H1 (cell line): ENCODE data around the gene TBC1D17. TPM values are rescaled to one million over a fixed set of nuclear protein-coding genes. Genes with fewer than 3 reads are reported as not detected.
A peak's percentile ranks its signal among the peaks of the same experiment; 100 is the strongest.

ENCODE experiments used
- CTCF ChIP-seq, 3 experiments: IDR thresholded peaks; 1 replicate in 2 of 3; 2 replicates in 1 of 3; pipeline versions ENCODE4 v1.5.1 to v1.6.1; 2011; ENCODE audit warnings: low read length in 3 of 3, mild to moderate bottlenecking in 3 of 3, inconsistent platforms in 2 of 3, low read depth in 1 of 3, moderate library complexity in 1 of 3; ENCODE audit not compliant: insufficient read depth in 1 of 3; ENCODE audit errors: control extremely low read depth in 1 of 3
- EZH2 ChIP-seq: fragments of 200-600 bp; sonication (generic); IDR thresholded peaks from 2 replicates; pipeline ENCODE4 v1.7.1; 2012; ENCODE audit warnings: low read depth, mild to moderate bottlenecking, moderate library complexity, low read length, inconsistent platforms; ENCODE audit not compliant: severe bottlenecking
- HDAC2 ChIP-seq, 2 experiments: fragments of 300-600 bp in 1 of 2; sonication (generic) in 1 of 2; IDR thresholded peaks; 2 replicates each; pipeline ENCODE4 v1.6.1; 2011 to 2012; ENCODE audit warnings: low read depth in 2 of 2, low read length in 2 of 2, mild to moderate bottlenecking in 2 of 2, moderate library complexity in 2 of 2, borderline replicate concordance in 1 of 2, inconsistent platforms in 1 of 2
- KDM1A ChIP-seq: fragments of 200-600, 300-600 bp; sonication (generic); IDR thresholded peaks from 2 replicates; pipeline ENCODE4 v1.7.1; 2016; ENCODE audit warnings: mild to moderate bottlenecking, low read length, borderline replicate concordance
- PHF8 ChIP-seq: fragments of 200-600 bp; sonication (generic); conservative IDR thresholded peaks from 2 replicates; pipeline ENCODE4 v1.7.1; 2012; ENCODE audit warnings: low read depth, mild to moderate bottlenecking, inconsistent platforms, low read length, moderate library complexity
- RAD21 ChIP-seq, 2 experiments: IDR thresholded peaks in 1 of 2; conservative IDR thresholded peaks in 1 of 2; 2 replicates each; pipeline ENCODE4 v1.6.1; 2011; ENCODE audit warnings: low read depth in 2 of 2, low read length in 2 of 2, improper control_type of control experiment in 1 of 2, inconsistent platforms in 1 of 2, mild to moderate bottlenecking in 1 of 2, moderate library complexity in 1 of 2
- SAP30 ChIP-seq: fragments of 300-600 bp; sonication (generic); IDR thresholded peaks from 2 replicates; pipeline ENCODE4 v1.7.1; 2012; ENCODE audit warnings: low read length, moderate library complexity, mild to moderate bottlenecking, inconsistent platforms; ENCODE audit not compliant: insufficient read depth, insufficient replicate concordance
- SP1 ChIP-seq: IDR thresholded peaks from 2 replicates; pipeline ENCODE4 v1.6.1; 2011; ENCODE audit warnings: low read depth, low read length
- TAF7 ChIP-seq: optimal IDR thresholded peaks from 2 replicates; pipeline ENCODE3; 2011; ENCODE audit warnings: low read depth, mild to moderate bottlenecking, inconsistent platforms, low read length, moderate library complexity, borderline replicate concordance
- polyA plus RNA-seq, 7 experiments: library from polyadenylated mRNA; depleted of rRNA in 3 of 7; stranded (reverse) in 5 of 7; unstranded in 2 of 7; fragments of >200 nt in 5 of 7; fragments of 200-250 nt in 2 of 7; gene quantifications; 1 replicate in 5 of 7; 2 replicates in 1 of 7; 4 replicates in 1 of 7; pipeline versions ENCODE4 v1.2.1 to v1.2.3, GENCODE V29; 2011 to 2013; ENCODE audit warnings: missing spikeins in 2 of 7, mixed read lengths in 2 of 7
- total RNA-seq: library from RNA; stranded (reverse); fragmentation: NEBNext Ultra II Directional; extraction: Animal tissue kit (Norgen Biotek cat#: 25700); gene quantifications from 2 replicates; pipeline ENCODE4 v1.2.1, GENCODE V29; 2021

TBC1D17 gene
- total and polyA plus RNA-seq, 2 of the 8 experiments (the other 6 are each of a cell fraction or from before 2014, with no cell fraction given), result 30.3 to 44.9 TPM

DNA sequence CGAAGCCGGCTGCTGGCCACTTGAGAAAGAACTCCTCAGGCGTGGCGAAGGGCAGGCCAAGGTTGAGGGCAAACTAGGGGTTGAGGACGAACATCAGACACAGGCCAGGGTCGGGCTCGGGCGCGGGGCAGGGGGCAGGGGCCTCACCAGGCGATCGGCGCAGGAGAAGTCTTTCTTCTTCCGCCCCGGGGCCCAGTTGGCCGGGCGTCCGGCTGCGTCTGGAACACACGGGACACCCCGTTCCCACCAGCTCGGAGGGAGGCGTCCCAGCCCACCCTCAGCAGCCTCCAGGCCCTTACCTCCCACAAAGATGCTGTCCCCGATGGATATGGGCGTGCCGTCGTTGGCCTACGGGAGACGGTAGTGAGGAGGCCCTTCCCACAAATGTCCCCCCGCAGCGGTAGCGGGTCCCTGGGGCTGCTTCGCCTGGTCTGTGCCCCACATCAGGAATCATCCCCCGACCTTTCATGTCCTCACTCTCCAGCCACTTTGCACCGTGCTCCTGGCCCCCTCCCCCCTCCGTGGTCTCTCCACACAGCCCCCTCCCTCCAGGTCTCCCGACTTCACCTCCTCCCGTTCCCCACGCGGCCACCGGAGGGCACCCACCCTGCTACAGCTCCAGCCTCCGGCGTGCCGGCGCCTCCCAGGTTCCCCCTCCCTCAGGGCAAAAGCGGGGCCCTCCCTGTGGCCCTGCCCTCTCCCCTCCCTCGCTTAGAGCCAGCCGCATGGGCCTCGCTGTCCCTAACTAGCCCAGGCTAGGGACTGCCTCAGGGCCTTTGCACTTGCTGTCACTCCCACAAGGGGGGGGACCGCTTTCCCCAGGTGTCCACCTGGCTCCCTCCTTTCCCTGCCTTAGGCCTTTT, 14.9 kb upstream of the TBC1D17 start (continued):
- TF ChIP-seq TAF7 (peak; percentile 41), CTCF (IDR thresholded peaks at IDR 0.05; ENCODE audit: control extremely low read depth in 1 of 3, insufficient read depth in 1 of 3, low read depth in 1 of 3, low read length in 3 of 3) (peak; percentile 61 to 73 (median 65)), SP1 (0 out of 2 replicates have a peak, but pooled peaks have one; percentile 29), HDAC2 (IDR thresholded peaks at IDR 0.05; ENCODE audit: borderline replicate concordance in 1 of 2, low read depth in 2 of 2, low read length in 2 of 2) (peak; percentile 50 to 76; a peak in 2 of 4 replicates), KDM1A (peak; percentile 96), PHF8 (no peak), SAP30 (no peak), RAD21 (IDR thresholded peaks at IDR 0.05 in 1 of 2, conservative IDR thresholded peaks at IDR 0.05 in 1 of 2; ENCODE audit: low read depth in 2 of 2, low read length in 2 of 2) (peak; percentile 19 to 49; a peak in 3 of 4 replicates), EZH2 (no peak)
- TF ChIP-seq, all 59 proteins: peak for 8
